BLaER1 treated with 17β-estradiol and CSF1 and Interleukin-3, amounts not matched to agents 10 nM and 100 nM (cell line): ENCODE results near the gene SLC35D3.
"Not testable (repeated sequence)": the region's sequence is repeated elsewhere in the genome, so short reads cannot be mapped to it uniquely, and the experiment has no call there.

Experiments used
- H3K27ac ChIP-seq, 11 experiments: shearing (Covaris generic); formaldehyde crosslinking; 2 replicates each; pipeline ENCODE4 v1.8.1; 2022
- H3K27me3 ChIP-seq, 11 experiments: shearing (Covaris generic); formaldehyde crosslinking; 2 replicates each; pipeline ENCODE4 v1.8.1; 2022
- H3K36me3 ChIP-seq, 11 experiments: shearing (Covaris generic); formaldehyde crosslinking; 2 replicates each; pipeline ENCODE4 v1.8.1; 2022
- H3K4me1 ChIP-seq, 10 experiments: shearing (Covaris generic); formaldehyde crosslinking; 2 replicates each; pipeline ENCODE4 v1.8.1; 2022
- H3K4me2 ChIP-seq, 11 experiments: shearing (Covaris generic); formaldehyde crosslinking; 2 replicates each; pipeline ENCODE4 v1.8.1; 2022
- H3K4me3 ChIP-seq, 10 experiments: shearing (Covaris generic); formaldehyde crosslinking; 2 replicates each; pipeline ENCODE4 v1.8.1; 2022
- H3K9ac ChIP-seq, 11 experiments: shearing (Covaris generic); formaldehyde crosslinking; 2 replicates each; pipeline ENCODE4 v1.8.1; 2022
- H3K9me3 ChIP-seq, 11 experiments: shearing (Covaris generic); formaldehyde crosslinking; replicated peaks in 1 of 11; 2 replicates each; pipeline ENCODE4 v1.8.1; 2022
- H4K20me1 ChIP-seq, 11 experiments: shearing (Covaris generic); formaldehyde crosslinking; 2 replicates each; pipeline ENCODE4 v1.8.1; 2022
- Cebpa-rat ChIP-seq, 11 experiments: shearing (Covaris generic); IDR thresholded peaks; 2 replicates each; pipeline ENCODE4 v1.8.1; 2022

Gene SLC35D3

GRCh38 chr6:136955123-136955522, 33.0 kb downstream of the SLC35D3 start:
- H3K36me3 ChIP-seq: no peaks in the 10 kb centered on the region
- H3K9me3 ChIP-seq: peaks cover 0 to 4% (median 0%) of the 10 kb centered on the region in 11 experiments; a peak in 2 of 22 replicates
- H3K27me3 ChIP-seq: no peaks in the 10 kb centered on the region
- H3K4me2 ChIP-seq: peak overlapping the region in 3 of 11 experiments; percentile 2 to 11 (median 8); a peak in 1 of 22 replicates
- no peak overlapping the region for H3K9ac ChIP-seq
- no peak for TF ChIP-seq Cebpa-rat (IDR thresholded peaks at IDR 0.05)
- H3K4me1 ChIP-seq: peaks cover 13 to 39% (median 21%) of the 10 kb centered on the region in 10 experiments
- no peak overlapping the region for H3K4me3 ChIP-seq
- no peak overlapping the region for H3K27ac ChIP-seq
- no peaks in the 10 kb centered on the region for H4K20me1 ChIP-seq

GRCh38 chr6:136956590-136957544, 34.8 kb downstream of the SLC35D3 start:
- H3K4me1 ChIP-seq: peaks cover 13 to 41% (median 22%) of the 10 kb centered on the region in 10 experiments
- H3K4me2 ChIP-seq: peak overlapping the region; percentile 63 to 84 (median 75)
- H3K27ac ChIP-seq: peak overlapping the region in 10 of 11 experiments; percentile 31 to 78 (median 60); a peak in 18 of 22 replicates
- H3K9ac ChIP-seq: peak overlapping the region in 6 of 11 experiments; percentile 12 to 65 (median 38); a peak in 11 of 22 replicates
- H3K36me3 ChIP-seq: no peaks in the 10 kb centered on the region
- peaks cover 0 to 4% (median 0%) of the 10 kb centered on the region in 11 experiments; a peak in 2 of 22 replicates for H3K9me3 ChIP-seq
- H3K4me3 ChIP-seq: 0 out of 20 replicates have a peak overlapping the region, but pooled peaks of 1 of the 10 experiments have one; percentile 19
- H3K27me3 ChIP-seq: no peaks in the 10 kb centered on the region
- H4K20me1 ChIP-seq: no peaks in the 10 kb centered on the region
- TF ChIP-seq Cebpa-rat (IDR thresholded peaks at IDR 0.05): no peak

GRCh38 chr6:136958168-136958567, 36.1 kb downstream of the SLC35D3 start:
- Histone ChIP-seq H3K27me3 (no peaks in the 10 kb centered on the region), H3K27ac (no peak overlapping the region), H3K36me3 (no peaks in the 10 kb centered on the region), H3K4me1 (peaks cover 19 to 48% (median 33%) of the 10 kb centered on the region in 10 experiments), H4K20me1 (no peaks in the 10 kb centered on the region), H3K9ac (no peak overlapping the region), H3K4me2 (peak overlapping the region in 3 of 11 experiments; percentile 5 to 27 (median 7); a peak in 3 of 22 replicates), H3K9me3 (peaks cover 0 to 4% (median 0%) of the 10 kb centered on the region in 11 experiments; a peak in 2 of 22 replicates), H3K4me3 (no peak overlapping the region)
- TF ChIP-seq Cebpa-rat (IDR thresholded peaks at IDR 0.05): no peak

GRCh38 chr6:136959471-136959891, 37.4 kb downstream of the SLC35D3 start:
- Histone ChIP-seq H3K4me1 (peaks cover 22 to 51% (median 35%) of the 10 kb centered on the region in 10 experiments), H3K36me3 (no peaks in the 10 kb centered on the region), H3K27ac (no peak overlapping the region), H3K27me3 (no peaks in the 10 kb centered on the region), H3K9ac (no peak overlapping the region), H3K4me3 (no peak overlapping the region), H3K9me3 (peaks cover 0 to 4% (median 0%) of the 10 kb centered on the region in 11 experiments; a peak in 2 of 22 replicates), H4K20me1 (no peaks in the 10 kb centered on the region), H3K4me2 (no peak overlapping the region)
- no peak for TF ChIP-seq Cebpa-rat (IDR thresholded peaks at IDR 0.05)

GRCh38 chr6:136959935-136960334, 37.8 kb downstream of the SLC35D3 start:
- not testable (repeated sequence) for H3K9ac ChIP-seq, H3K4me2 ChIP-seq, H3K36me3 ChIP-seq, H3K9me3 ChIP-seq, H3K27me3 ChIP-seq, H3K4me3 ChIP-seq, H3K27ac ChIP-seq, H4K20me1 ChIP-seq
- H3K4me1 ChIP-seq: peaks cover 22 to 50% (median 35%) of the 10 kb centered on the region in 10 experiments

- Histone ChIP-seq H3K27ac (no peak overlapping the region), H3K4me2 (no peak overlapping the region), H4K20me1 (no peaks in the 10 kb centered on the region), H3K9ac (no peak overlapping the region), H3K36me3 (no peaks in the 10 kb centered on the region), H3K4me3 (no peak overlapping the region), H3K9me3 (no peaks in the 10 kb centered on the region), H3K27me3 (no peaks in the 10 kb centered on the region), H3K4me1 (peaks cover 20 to 44% (median 32%) of the 10 kb centered on the region in 10 experiments)
- no peak for TF ChIP-seq Cebpa-rat (IDR thresholded peaks at IDR 0.05)
These were observed 38.7 kb downstream of the SLC35D3 start for GRCh38 chr6:136960781-136961180.

- Histone ChIP-seq H3K9ac (no peak overlapping the region), H3K4me2 (peak overlapping the region in 5 of 11 experiments; percentile 21 to 58 (median 51); a peak in 7 of 22 replicates), H4K20me1 (no peaks in the 10 kb centered on the region), H3K36me3 (no peaks in the 10 kb centered on the region), H3K9me3 (no peaks in the 10 kb centered on the region), H3K4me1 (peaks cover 15 to 36% (median 22%) of the 10 kb centered on the region in 10 experiments), H3K27me3 (no peaks in the 10 kb centered on the region), H3K27ac (no peak overlapping the region), H3K4me3 (no peak overlapping the region)
- TF ChIP-seq Cebpa-rat (IDR thresholded peaks at IDR 0.05): no peak
These were observed 39.7 kb downstream of the SLC35D3 start for GRCh38 chr6:136961848-136962247.

GRCh38 chr6:136962661-136963060, 40.6 kb downstream of the SLC35D3 start:
- Histone ChIP-seq H3K27me3 (no peaks in the 10 kb centered on the region), H3K9ac (no peak overlapping the region), H3K4me2 (peak overlapping the region in 10 of 11 experiments; percentile 8 to 58 (median 31); a peak in 17 of 22 replicates), H3K27ac (peak overlapping the region in 3 of 11 experiments; percentile 3 to 56 (median 5); a peak in 3 of 22 replicates), H3K36me3 (no peaks in the 10 kb centered on the region), H3K4me3 (no peak overlapping the region), H3K9me3 (no peaks in the 10 kb centered on the region), H3K4me1 (peaks cover 10 to 30% (median 16%) of the 10 kb centered on the region in 10 experiments; a peak in 17 of 20 replicates), H4K20me1 (no peaks in the 10 kb centered on the region)
- no peak for TF ChIP-seq Cebpa-rat (IDR thresholded peaks at IDR 0.05)

- TF ChIP-seq Cebpa-rat (IDR thresholded peaks at IDR 0.05): no peak
- Histone ChIP-seq H3K4me2 (peak overlapping the region in 8 of 11 experiments; percentile 1 to 58 (median 31); a peak in 11 of 22 replicates), H3K27me3 (no peaks in the 10 kb centered on the region), H3K27ac (no peak overlapping the region), H4K20me1 (no peaks in the 10 kb centered on the region), H3K4me3 (no peak overlapping the region), H3K4me1 (peaks cover 10 to 25% (median 16%) of the 10 kb centered on the region in 10 experiments; a peak in 17 of 20 replicates), H3K9me3 (no peaks in the 10 kb centered on the region), H3K9ac (no peak overlapping the region), H3K36me3 (no peaks in the 10 kb centered on the region)
These were observed 41.2 kb downstream of the SLC35D3 start for GRCh38 chr6:136963259-136963658.
